Natural killer cell (primary cell): ENCODE data around the gene P2RY12. TPM values are rescaled to one million over a fixed set of nuclear protein-coding genes. Genes with fewer than 3 reads are reported as not detected.

Experiments used
- ATAC-seq, 3 donors: fragments of 150-1000 bp in 2 of 3; fragments of 200-7000 bp in 1 of 3; cut with Tn5 transposase; 1 replicate in 1 of 3; 2 replicates in 2 of 3; pipeline ENCODE4 v1.10.0; 2021; ENCODE audit warnings: mild to moderate bottlenecking in 2 of 3, moderate library complexity in 2 of 3
- DNase-seq, 2 donors: peaks; one replicate each; pipeline versions ENCODE4 v3.0.0 to v3.0.0-alpha.2; 2013 to 2021; ENCODE audit warnings: mixed read lengths in 1 of 2
- H3K27ac ChIP-seq: one replicate; pipeline ENCODE4 v1.5.1; 2013; ENCODE audit warnings: mild to moderate bottlenecking, low read length
- H3K27me3 ChIP-seq: one replicate; pipeline ENCODE4 v1.6.1; 2013; ENCODE audit warnings: low read length; ENCODE audit not compliant: control insufficient read depth, insufficient read depth
- H3K36me3 ChIP-seq: one replicate; pipeline ENCODE4 v1.6.1; 2013; ENCODE audit warnings: low read length; ENCODE audit not compliant: control insufficient read depth, insufficient read depth
- H3K4me1 ChIP-seq: one replicate; pipeline ENCODE4 v1.6.1; 2013; ENCODE audit warnings: low read length; ENCODE audit not compliant: control insufficient read depth, insufficient read depth
- H3K4me3 ChIP-seq: one replicate; pipeline ENCODE4 v1.5.1; 2013; ENCODE audit warnings: low read length
- H3K9me3 ChIP-seq: one replicate; pipeline ENCODE4 v1.6.1; 2013; ENCODE audit warnings: low read length; ENCODE audit not compliant: control insufficient read depth, insufficient read depth
- H3K27ac Mint-ChIP-seq, 2 donors: one replicate each; pipeline ENCODE4 v1.8.0; 2022; ENCODE audit warnings: mild to moderate bottlenecking in 2 of 2, mixed read lengths in 2 of 2, moderate library complexity in 1 of 2
- H3K27me3 Mint-ChIP-seq, 2 donors: one replicate each; pipeline ENCODE4 v1.8.0; 2022; ENCODE audit warnings: low read depth in 2 of 2, mixed read lengths in 2 of 2
- H3K36me3 Mint-ChIP-seq: one replicate; pipeline ENCODE4 v1.8.0; 2022; ENCODE audit warnings: mixed read lengths
- H3K4me1 Mint-ChIP-seq, 2 donors: one replicate each; pipeline ENCODE4 v1.8.0; 2022; ENCODE audit warnings: mixed read lengths in 2 of 2
- H3K4me3 Mint-ChIP-seq: one replicate; pipeline ENCODE4 v1.8.0; 2022; ENCODE audit warnings: mild to moderate bottlenecking, moderate library complexity, mixed read lengths
- H3K9me3 Mint-ChIP-seq, 2 donors: one replicate each; pipeline ENCODE4 v1.8.0; 2022; ENCODE audit warnings: mixed read lengths in 2 of 2
- WGBS: methylation state at CpG from one replicate; pipeline ENCODE4 v1.1.7; 2013; ENCODE audit warnings: missing lambda C conversion rate; ENCODE audit not compliant: insufficient coverage; 5-methylcytosine and 5-hydroxymethylcytosine counted together
- intact Hi-C: fragments of 100-400 bp; cut with micrococcal nuclease; formaldehyde crosslinking; loops from one replicate; pipeline ENCODE4 v1.14.2; 2022
- total RNA-seq, 4 donors: library from RNA; stranded (reverse); fragments of 120-200 nt in 1 of 4; gene quantifications; one replicate each; pipeline versions ENCODE4 v1.2.3 to v1.2.4, GENCODE V29; 2013 to 2022
- TF ChIP-seq, protein P1 (sequence below): fragments of 200-600 bp; IDR thresholded peaks from one replicate; pipeline ENCODE4 v1.8.0; 2022; ENCODE audit warnings: antibody characterized with exemption

Gene P2RY12
- total RNA-seq, 3 donors from 2014 or later (not counting 1 experiment from before 2014, with no cell fraction given) = 0.52 to 1.6 (median 1.3) TPM

DNA sequence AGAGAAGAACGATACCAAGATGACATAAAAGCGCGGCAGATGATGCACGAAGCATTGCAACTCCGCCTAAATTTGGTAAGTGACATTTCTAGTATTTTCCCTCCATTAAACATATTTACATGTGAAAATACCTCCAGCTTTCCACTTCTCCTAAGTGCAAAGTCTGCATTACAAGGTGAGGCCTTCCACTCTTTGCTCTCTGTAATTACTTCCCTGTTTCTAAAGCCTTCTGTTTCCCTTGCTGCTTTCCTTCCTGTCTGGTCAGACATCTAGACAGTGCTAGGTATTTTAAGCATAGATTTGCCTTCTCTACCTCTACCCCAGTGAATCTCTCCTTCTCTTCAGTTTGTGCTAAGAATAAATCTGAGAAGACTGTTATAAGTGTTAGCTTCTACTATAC, 1.9 kb downstream of the P2RY12 start:
- TF ChIP-seq, protein P1, sequence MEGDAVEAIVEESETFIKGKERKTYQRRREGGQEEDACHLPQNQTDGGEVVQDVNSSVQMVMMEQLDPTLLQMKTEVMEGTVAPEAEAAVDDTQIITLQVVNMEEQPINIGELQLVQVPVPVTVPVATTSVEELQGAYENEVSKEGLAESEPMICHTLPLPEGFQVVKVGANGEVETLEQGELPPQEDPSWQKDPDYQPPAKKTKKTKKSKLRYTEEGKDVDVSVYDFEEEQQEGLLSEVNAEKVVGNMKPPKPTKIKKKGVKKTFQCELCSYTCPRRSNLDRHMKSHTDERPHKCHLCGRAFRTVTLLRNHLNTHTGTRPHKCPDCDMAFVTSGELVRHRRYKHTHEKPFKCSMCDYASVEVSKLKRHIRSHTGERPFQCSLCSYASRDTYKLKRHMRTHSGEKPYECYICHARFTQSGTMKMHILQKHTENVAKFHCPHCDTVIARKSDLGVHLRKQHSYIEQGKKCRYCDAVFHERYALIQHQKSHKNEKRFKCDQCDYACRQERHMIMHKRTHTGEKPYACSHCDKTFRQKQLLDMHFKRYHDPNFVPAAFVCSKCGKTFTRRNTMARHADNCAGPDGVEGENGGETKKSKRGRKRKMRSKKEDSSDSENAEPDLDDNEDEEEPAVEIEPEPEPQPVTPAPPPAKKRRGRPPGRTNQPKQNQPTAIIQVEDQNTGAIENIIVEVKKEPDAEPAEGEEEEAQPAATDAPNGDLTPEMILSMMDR = no peak
- no peaks in the 10 kb centered on the region for H3K9me3 ChIP-seq
- H3K27ac ChIP-seq = no peak overlapping the region
- ATAC-seq = no peak
- no peaks in the 10 kb centered on the region for H3K4me1 ChIP-seq
- Mint-ChIP-seq H3K4me3 (no peak overlapping the region), H3K27ac (no peak overlapping the region), H3K9me3 (no peaks in the 10 kb centered on the region), H3K27me3 (no peaks in the 10 kb centered on the region), H3K36me3 (no peaks in the 10 kb centered on the region), H3K4me1 (peaks cover 6 to 7% of the 10 kb centered on the region in 2 donors)
- no peaks in the 10 kb centered on the region for H3K36me3 ChIP-seq
- no peak overlapping the region for H3K4me3 ChIP-seq
- 57% methylated on average over 4 of the region's 5 CpGs for whole genome bisulfite sequencing
- no peak for DNase-seq
- intact Hi-C loops = no loop called here
- no peaks in the 10 kb centered on the region for H3K27me3 ChIP-seq

DNA sequence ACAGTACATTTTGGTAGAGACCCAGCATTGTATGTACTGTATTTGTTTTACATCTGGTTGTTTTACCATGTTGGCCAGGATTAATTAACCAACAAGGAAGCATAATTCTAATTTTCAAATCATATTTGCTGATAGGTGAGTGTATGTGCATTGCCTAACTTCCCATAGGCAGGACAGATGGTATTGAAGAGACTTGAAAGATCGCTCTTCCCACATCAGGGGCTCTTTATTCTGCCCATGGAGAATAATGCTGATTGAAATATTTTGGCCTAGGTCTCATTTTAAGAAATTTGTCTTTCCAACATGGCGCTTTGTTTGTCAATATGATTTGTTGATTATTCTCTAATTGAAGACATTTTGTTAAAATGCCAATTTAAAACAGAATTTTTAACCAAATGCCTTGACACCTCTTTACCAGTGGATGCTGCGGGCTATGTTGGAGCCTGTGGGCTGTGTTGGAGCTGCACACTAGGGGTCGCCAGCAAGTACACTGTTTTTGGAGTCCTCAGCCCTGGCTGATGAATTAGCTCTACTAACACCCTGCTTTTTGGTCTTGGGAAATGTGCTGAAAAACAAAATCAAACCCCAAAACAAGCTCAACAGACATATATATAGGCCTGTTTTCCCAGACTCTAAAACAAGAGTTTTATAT, 5.3 kb downstream of the P2RY12 start:
- no peaks in the 10 kb centered on the region for H3K27me3 Mint-ChIP-seq
- no peaks in the 10 kb centered on the region for H3K36me3 Mint-ChIP-seq
- TF ChIP-seq, protein P1 = no peak
- no peaks in the 10 kb centered on the region for H3K4me1 Mint-ChIP-seq
- Histone ChIP-seq H3K4me1 (no peaks in the 10 kb centered on the region), H3K9me3 (no peaks in the 10 kb centered on the region), H3K36me3 (no peaks in the 10 kb centered on the region), H3K27me3 (no peaks in the 10 kb centered on the region), H3K27ac (no peak overlapping the region), H3K4me3 (no peak overlapping the region)
- ATAC-seq (peak in 1 of 3 donors; percentile 44), DNase-seq (no peak)
- no peak overlapping the region for H3K4me3 Mint-ChIP-seq
- 71% methylated on average over 3 of the region's 4 CpGs for WGBS
- no peaks in the 10 kb centered on the region for H3K9me3 Mint-ChIP-seq
- intact Hi-C loops = no loop called here
- no peak overlapping the region for H3K27ac Mint-ChIP-seq

- DNase-seq (no peak), ATAC-seq (no peak)
- H3K4me1 ChIP-seq = no peaks in the 10 kb centered on the region
- no peaks in the 10 kb centered on the region for H3K27me3 ChIP-seq
- Mint-ChIP-seq H3K27ac (no peak overlapping the region), H3K4me3 (no peak overlapping the region), H3K9me3 (no peaks in the 10 kb centered on the region), H3K4me1 (no peaks in the 10 kb centered on the region), H3K36me3 (no peaks in the 10 kb centered on the region), H3K27me3 (no peaks in the 10 kb centered on the region)
- TF ChIP-seq, protein P1 = no peak
- 80% methylated on average over 8 of the region's 8 CpGs for WGBS
- intact Hi-C loops = no loop called here
- no peaks in the 10 kb centered on the region for H3K9me3 ChIP-seq
- H3K4me3 ChIP-seq = no peak overlapping the region
- no peaks in the 10 kb centered on the region for H3K36me3 ChIP-seq
- no peak overlapping the region for H3K27ac ChIP-seq
Observed at GRCh38 chr3:151377768-151378385, 6.7 kb downstream of the P2RY12 start.
